ENCODE data around the gene NOTCH4.
"Not testable (repeated sequence)": the region's sequence is repeated elsewhere in the genome, so short reads cannot be mapped to it uniquely, and the experiment has no call there.

Gene NOTCH4

GRCh38 chr6:32192608-32193039, 31.2 kb downstream of the NOTCH4 start, which contains the start of gene GPSM3:
TSS of gene GPSM3 (minus strand) at chr6:32192643. CDS start at chr6:32192513, 130 bp downstream.
- DNase-seq: peak; percentile 39 to 42

DNA sequence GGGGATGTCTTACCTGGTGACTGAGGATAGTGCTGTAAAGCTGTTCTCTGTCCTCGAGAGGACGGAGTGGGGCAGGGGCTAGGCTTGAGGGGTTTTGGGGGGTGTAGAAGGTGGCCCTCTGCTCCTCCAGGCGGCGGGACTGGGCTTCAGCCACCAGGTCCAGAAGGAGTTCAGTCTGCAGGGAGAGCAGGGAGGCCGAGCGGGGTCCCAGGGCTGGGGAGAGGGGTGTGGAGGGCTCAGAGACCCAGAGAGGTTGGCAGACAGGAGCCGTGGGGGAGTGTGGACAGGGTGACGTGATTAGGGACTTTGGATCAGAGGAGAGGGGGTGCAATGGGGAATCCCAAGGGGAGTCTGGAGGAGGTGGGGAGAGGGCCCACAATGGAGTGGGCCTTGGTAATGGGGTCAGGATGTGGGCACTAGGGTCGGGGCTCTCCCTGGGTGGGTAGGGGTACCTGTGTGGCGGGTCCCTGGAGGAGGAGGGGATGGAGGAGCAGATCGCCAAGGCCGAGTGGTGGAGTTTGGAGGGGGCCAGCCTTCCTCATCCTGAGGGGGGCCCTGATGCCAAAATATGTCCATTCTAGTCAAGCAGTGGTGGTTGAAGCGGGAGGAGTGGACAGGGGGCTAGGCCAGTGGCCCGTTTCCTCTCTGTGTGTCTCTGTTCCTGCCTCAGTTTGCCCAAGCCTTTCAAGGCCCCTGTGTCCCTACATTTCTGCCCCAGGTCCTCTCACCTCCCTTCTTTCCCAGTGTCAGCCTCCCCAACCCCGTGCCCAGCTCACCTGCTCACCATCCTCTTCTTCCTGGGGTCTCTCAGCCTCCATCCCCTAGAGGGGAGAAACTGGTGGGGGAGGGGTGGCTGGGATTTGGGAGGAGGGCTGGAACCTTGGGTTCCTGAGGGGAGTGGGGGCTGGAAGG, 31.9 kb downstream of the NOTCH4 start:
- no peak for DNase-seq

DNA sequence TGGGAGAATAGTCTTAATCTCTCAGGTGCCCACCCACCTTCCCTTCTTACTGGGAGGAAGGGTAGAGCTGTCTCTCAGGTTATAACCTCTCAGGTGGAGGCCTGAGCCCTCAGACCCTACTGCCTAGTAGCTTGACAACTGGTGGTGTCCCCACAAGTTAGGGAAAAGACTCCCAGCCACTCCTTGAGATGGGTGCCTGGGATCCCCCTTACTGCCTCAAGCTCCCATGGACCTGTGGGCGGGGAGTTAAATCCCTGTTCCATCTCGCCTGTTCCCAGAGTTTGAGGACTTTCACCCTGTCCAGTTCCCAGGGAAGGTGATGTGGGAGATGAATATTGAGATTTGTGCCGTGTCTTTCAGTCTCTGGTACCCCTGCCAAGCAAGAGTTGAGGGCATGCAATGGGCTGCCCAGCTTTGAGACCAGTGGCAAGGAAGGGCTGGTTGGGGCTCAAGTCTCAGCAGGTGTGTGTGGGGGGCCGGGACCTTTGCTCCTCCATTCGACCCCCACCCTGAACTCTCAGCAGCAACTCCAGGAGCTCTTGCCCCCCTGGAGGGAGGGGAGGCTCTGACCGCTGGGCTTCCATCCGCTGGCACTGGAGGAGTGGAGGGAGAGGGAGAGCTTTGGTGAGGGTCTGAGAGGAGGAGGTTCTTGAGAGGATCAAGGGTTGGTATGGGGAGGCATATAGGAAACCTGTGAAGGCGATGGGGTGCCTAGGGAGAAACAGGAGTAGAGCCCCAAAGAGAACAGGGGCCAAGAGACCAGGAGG, 32.8 kb downstream of the NOTCH4 start:
- DNase-seq: no peak

DNA sequence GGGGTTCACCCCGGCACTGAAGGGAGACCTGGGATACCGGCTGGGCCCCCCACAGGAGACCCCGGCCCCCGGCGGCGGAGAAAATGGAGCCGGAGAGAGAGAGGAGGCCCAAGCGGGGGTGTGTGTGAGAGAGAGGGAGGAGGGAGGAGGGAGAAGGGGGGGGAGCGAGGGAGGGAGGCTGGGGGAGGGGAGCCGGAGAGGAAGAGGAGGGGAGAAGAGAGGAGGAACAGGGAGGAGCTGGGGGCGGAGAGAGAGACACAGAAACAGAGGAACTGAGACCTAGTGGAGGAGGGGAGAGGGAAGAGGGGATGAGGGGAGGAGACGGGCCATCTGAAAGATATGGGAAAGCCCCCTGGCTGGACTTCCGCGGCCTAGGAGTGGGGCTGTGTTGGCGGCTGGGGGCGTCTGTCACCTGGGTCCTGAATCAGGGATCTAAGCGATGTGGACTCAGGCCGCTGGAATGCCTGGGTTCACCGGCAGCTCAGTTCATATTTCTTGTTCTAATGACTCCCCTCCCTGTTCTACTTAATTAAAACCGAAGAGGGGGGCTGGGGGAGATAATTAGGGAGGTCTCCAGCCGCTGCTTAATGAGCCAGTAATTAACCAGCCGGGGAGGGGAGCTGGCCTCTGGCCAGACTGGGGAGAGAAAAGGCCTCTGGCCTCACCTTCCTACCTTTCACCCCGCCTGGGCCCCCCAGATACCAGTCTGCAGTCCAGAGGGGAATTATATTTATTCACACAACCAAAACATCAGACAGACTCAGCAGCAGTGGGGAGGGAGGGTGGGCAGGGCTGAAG, 33.6 kb downstream of the NOTCH4 start, which contains the start of gene PBX2:
Gene PBX2, minus strand, starts transcription at position 149 of the 798 bp plus-strand sequence. CDS start 287 bp downstream, outside the sequence.
- DNase-seq: peak; percentile 83 to 85

DNA sequence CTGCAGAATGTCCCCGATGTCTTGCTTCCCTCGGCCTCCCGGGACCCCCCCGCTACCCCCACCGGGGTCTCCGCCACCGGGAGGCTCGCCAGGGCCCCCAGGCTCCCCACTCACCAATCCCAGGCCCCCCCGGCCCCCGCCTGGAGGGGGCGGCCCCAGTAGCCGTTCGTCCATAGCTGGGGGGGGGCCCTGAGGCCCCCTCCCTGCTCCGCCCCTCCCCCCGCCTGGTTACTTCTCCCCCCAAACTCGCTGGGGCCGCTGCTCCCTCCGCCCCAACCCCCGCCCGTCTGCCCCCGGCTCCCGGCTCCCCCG, 34.2 kb downstream of the NOTCH4 start:
- DNase-seq: no peak

- no peak for DNase-seq
These were observed 34.7 kb downstream of the NOTCH4 start for GRCh38 chr6:32189069-32189741.

- no peak for DNase-seq
These were observed 35.3 kb downstream of the NOTCH4 start for GRCh38 chr6:32188381-32189068.

DNA sequence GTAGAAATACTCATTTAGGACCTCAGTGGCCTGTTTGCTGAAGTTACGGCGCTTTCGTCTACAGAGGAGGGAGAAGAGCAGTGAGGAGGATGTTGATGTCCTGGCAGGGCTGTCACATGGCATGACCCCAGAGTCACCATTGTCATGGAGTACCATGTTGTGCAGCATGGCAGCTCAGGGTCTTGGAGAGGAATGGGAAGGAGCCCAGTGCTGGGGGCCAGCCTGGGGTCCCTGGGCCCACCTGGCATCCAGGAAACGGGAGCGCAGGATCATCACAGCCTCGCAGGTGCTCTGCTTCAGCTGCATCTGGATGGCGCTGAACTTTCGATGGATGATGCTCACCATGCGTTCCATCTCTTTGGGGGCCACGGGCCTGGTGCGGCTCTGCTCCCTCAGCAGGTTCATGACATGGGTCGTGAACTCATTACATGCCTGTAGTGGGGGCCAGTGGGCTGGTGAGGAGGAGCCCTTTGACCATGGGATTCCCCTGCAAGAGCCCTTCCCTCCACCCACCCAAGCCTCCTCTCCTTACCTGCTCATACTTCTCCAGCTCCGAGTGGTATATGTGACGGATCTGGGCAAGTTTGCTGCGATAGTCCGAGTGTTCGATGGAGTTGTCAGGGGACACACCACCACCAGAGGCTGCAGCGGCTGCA, 36.0 kb downstream of the NOTCH4 start:
- not testable (repeated sequence) for DNase-seq

DNA sequence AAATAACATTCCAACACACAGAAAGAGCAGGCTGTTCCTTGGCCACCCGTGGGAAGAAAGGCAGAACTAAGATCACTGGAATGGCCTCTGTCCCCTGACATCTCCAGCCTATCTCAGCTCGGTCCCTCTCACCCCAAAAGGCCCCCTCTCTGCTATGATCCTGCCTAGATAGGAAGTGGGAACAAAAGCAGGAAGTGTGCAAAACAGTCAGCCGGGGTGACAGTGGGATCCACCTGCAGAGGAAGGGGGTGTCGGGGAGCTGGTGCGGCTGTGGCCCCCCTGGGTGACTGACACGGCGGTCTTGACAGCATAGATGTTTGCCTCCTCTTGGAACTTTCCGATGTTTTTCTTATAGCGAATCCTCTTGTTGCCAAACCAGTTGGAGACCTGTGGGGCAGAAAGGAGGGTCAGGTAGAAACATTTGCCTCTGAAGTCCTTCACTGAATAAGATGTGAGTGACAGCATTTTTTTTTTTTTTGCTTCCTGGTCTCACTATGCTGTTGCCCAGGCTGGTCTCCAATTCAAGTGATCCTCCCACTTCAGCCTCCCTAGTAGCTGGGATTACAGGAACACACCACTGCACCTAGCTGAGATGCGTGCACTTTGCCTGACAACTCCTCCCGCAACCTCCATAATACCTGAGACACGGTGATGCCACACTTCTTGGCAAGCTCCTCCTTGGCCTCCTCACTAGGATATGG, 36.7 kb downstream of the NOTCH4 start:
- DNase-seq: no peak

DNA sequence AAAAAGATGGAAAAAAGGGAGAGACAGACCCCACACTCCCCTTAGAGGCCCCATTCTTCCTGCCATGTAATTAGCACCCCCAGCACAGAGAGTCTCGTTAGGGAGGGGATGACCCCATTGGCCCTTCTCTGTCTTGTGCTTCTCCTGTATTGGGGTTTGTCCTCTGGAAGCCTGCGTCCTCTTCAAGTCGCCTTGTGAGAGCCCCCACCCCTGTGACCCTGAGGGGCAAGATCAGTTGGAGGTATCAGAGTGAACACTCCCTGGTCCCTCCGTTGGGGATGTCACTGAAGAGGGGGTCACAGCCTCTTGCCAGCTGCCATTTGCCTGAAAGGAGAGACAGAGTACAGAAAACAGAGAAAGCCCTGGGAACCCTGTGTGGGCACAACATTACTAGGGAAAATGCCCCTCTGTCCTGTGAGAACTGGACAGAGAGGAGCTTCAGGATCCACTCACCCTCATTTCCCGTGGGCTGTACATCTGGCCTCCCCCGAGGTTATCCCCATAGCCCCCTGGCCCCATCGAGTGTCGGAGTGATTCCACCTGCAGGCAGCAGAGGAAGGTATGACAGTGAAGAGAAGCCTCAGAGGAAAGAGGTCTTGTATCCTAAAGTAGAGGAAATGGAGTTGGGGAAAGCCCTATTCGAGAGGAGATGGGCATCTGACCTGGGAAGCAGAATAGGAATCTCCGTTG, 37.6 kb downstream of the NOTCH4 start:
- DNase-seq: not testable (repeated sequence)

DNA sequence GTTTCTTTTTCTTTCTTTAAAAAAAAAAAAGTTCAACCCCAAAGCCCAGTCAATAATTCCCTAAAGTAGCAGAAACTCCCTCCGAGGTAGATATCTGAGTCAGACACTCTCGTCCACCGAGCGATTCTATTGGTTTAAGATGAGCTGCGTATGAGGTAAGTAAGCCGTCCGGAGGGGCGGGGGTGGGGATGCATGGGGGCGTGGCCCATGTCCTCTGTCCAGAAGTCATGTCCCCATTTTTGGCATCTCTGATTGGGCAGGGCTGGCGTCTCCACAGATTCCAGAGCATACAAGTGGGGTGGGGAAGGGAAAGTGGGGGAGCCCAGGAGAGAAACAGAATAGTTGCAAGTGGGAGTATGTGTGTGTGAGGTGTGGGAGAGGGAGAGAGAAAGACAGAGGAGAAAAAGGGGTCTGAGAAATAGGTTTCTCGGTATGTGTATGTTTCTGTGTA, 38.2 kb downstream of the NOTCH4 start:
- DNase-seq: peak; percentile 51 to 56

GRCh38 chr6:32184084-32184640, 39.7 kb downstream of the NOTCH4 start, which contains the start of gene AGER:
TSS of gene AGER (minus strand) at chr6:32184253. CDS start at chr6:32184222, 31 bp downstream.
- no peak for DNase-seq

DNA sequence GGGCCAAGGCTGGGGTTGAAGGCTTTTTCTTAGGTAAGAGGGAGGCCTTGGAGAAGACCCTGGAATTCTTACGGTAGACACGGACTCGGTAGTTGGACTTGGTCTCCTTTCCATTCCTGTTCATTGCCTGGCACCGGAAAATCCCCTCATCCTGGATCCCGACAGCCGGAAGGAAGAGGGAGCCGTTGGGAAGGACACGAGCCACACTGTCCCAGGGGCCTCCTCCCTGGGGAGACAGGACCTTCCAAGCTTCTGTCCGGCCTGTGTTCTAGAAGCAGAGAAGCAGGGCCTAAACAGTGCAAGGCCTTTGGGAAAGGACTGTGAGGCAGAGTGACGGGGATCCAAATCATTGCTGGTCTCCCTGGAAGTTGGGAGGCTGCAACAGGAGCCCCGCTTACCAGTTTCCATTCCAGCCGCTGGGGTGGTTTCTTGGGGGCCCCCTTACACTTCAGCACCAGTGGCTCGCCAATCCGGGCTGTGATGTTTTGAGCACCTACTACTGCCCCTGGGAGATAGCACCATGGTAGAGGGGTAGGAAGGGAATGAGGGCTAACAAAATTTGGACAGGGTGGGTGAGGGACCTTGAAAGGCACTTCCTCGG, 40.3 kb downstream of the NOTCH4 start:
- no peak for DNase-seq

DNA sequence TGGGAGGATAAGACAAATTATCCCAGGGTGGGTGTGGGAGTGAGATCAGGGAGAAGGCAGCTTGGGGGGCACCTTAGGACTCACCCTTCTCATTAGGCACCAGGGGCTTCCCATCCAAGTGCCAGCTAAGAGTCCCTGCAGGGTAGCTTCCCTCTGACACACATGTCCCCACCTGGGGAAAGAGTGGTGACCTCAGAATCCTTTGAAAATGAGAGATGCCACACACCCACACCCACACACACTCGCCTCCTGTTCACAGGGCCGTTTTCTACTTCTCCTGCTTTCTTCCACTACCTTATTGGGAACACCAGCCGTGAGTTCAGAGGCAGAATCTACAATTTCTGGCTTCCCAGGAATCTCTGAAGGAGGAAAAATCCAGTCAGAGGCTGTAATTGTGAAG, 40.8 kb downstream of the NOTCH4 start:
- no peak for DNase-seq

DNA sequence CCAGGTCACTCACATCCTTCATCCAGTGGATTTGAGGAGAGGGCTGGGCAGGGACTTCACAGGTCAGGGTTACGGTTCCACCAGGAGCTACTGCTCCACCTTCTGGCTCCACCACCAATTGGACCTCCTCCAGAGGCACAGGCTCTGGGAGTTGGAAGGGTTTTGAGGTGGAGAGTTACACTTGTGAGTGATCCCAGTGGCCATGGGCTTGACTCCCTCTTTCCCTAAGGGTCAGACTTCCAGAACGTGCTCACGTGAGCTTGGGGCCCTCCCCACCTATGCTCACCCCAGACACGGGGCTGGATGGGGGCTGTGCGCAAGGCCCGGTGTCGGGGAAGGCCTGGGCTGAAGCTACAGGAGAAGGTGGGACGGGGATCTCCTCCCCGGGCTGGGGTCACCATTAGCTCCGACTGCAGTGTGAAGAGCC, 41.3 kb downstream of the NOTCH4 start:
- DNase-seq: no peak

DNA sequence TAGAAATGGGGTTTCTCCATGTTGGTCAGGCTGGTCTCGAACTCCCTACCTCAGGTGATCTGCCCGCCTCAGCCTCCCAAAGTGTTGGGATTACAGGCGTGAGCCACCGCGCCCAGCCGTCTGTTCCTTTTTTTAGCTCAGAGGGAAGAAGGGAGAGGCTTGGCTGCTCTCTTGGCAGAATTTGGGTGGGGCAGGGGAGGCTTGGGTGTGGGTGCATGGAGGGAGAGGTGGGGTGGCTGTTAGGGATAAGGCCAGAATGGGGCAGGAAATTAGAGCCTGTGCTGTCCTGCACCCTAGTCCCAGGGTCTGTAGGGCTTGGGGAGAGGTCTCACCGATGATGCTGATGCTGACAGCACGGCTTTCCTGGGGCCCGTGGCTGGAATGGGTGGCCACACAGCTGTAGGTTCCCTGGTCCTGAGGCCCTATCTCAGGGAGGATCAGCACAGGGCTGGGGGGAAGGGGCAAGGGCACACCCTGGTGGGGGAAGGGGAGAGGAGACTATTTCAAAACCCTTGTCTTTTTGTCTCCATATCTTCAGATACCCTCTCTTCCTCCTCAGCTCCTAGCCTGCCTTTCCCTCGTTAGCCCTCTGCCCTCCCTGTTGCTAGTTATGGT, 41.8 kb downstream of the NOTCH4 start:
- no peak for DNase-seq

- no peak for DNase-seq
These were observed 42.6 kb downstream of the NOTCH4 start for GRCh38 chr6:32181148-32181702.
